ENCODE measurements around the gene BHLHA15. TPM values are rescaled to one million over a fixed set of nuclear protein-coding genes. Genes with fewer than 3 reads are reported as not detected.
A peak's percentile ranks its signal among the peaks of the same experiment; 100 is the strongest.

BHLHA15 gene
- total RNA-seq, 4 donors from 2014 or later = 0.81 TPM; not detected in 3

DNA sequence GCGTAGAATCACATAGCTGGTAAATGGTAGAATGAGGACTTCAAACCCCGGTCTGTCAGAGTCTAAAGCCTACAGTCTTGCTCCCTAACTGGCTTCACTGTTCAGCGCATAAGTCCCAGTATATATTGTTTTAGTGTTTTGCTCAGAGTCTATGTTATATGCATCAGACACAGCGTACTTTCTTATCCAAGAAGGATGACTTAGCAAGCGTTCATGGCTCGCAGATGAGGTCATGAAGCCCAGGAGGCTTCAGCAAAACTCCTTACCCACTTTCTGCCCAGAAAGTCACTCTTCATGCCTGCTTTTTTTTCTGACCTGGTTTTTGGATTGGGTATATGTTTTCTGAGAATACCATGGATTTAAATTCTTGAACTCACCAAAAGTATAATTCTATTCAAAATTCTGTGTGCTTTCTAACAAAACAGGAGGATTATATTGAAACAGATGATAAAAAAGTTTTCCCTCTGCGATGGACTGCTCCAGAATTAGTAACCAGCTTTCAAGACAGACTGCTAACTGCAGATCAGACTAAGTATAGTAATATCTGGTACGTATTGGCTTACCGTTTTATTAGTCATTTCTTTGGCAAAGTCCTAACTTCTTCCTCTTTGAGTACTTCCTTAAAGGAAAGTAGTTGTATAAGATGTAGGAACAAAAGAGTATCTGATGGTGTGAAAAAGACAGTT is 24.6 kb upstream of the BHLHA15 start:
- no peaks in the 10 kb centered on the region for H3K9me3 ChIP-seq
- TF ChIP-seq, protein P1, sequence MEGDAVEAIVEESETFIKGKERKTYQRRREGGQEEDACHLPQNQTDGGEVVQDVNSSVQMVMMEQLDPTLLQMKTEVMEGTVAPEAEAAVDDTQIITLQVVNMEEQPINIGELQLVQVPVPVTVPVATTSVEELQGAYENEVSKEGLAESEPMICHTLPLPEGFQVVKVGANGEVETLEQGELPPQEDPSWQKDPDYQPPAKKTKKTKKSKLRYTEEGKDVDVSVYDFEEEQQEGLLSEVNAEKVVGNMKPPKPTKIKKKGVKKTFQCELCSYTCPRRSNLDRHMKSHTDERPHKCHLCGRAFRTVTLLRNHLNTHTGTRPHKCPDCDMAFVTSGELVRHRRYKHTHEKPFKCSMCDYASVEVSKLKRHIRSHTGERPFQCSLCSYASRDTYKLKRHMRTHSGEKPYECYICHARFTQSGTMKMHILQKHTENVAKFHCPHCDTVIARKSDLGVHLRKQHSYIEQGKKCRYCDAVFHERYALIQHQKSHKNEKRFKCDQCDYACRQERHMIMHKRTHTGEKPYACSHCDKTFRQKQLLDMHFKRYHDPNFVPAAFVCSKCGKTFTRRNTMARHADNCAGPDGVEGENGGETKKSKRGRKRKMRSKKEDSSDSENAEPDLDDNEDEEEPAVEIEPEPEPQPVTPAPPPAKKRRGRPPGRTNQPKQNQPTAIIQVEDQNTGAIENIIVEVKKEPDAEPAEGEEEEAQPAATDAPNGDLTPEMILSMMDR (IDR thresholded peaks at IDR 0.05) = no peak
- TF ChIP-seq EP300 (IDR thresholded peaks at IDR 0.05) = no peak
- TF ChIP-seq POLR2AphosphoS5 (IDR thresholded peaks at IDR 0.05) = no peak
- TF ChIP-seq POLR2A (IDR thresholded peaks at IDR 0.05) = no peak
- ATAC-seq = no peak
- no peak overlapping the region for H3K4me3 ChIP-seq
- H3K27ac ChIP-seq = peak overlapping the region in 3 of 4 donors; percentile 28 to 63 (median 38)
- H3K36me3 ChIP-seq = peaks cover 0 to 38% of the 10 kb centered on the region in 2 donors
- 35 to 47% methylated on average over 7 to 8 of the region's 9 CpGs for WGBS, 2 donors (ENCODE audit: low coverage in 1 of 2)
- H3K27me3 ChIP-seq = no peaks in the 10 kb centered on the region
- peaks cover 0 to 3% (median 0%) of the 10 kb centered on the region in 3 donors for H3K4me1 ChIP-seq

DNA sequence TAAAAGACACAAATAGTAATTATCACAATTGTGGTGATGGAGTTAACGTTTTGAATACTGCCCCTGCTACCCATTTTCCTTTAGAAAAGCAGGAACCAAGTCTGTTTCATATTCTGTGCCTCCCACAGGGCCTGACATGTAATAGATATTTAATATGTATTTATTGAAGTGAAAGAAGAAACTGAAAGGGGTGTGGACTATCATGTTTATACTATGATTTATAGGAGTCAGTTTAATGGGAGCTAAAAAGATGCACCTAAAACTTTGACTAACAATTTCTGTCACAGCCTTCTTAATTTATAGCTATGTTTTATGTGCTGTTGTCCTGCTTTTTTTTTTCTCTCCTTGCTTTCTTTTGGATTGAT is 24.1 kb upstream of the BHLHA15 start:
- Histone ChIP-seq H3K9me3 (no peaks in the 10 kb centered on the region), H3K27me3 (no peaks in the 10 kb centered on the region), H3K27ac (peak overlapping the region in 3 of 4 donors; percentile 28 to 63 (median 38)), H3K4me1 (peaks cover 0 to 3% (median 0%) of the 10 kb centered on the region in 3 donors), H3K36me3 (peaks cover 0 to 43% of the 10 kb centered on the region in 2 donors), H3K4me3 (no peak overlapping the region)
- WGBS, 2 donors (ENCODE audit: low coverage in 1 of 2) = 18 to 54% methylated on average over 1 of the region's 1 CpG
- ATAC-seq = no peak
- TF ChIP-seq, protein P1 (IDR thresholded peaks at IDR 0.05) = no peak
- no peak for TF ChIP-seq EP300 (IDR thresholded peaks at IDR 0.05)
- TF ChIP-seq POLR2A (IDR thresholded peaks at IDR 0.05) = no peak
- no peak for TF ChIP-seq POLR2AphosphoS5 (IDR thresholded peaks at IDR 0.05)

DNA sequence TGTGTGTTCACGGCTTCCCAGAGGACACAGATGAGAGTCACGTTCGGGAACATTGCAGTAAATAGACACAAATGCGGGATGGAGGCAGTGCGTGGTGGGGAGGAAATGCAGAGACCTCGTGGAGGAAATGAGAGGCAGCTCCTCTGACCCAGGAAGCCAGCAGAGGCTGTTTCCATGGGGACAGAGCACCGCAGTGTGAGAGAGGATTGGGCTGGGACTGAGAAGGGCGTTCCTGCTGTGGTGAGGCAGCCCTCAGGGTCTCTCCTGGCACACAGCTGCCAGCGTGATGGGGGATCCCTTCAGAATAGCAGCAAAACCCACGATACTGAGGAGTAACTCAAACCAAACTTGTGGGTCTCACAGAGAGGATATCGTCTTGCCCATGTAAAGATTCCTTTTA is 21.7 kb upstream of the BHLHA15 start:
- Histone ChIP-seq H3K4me3 (no peak overlapping the region), H3K4me1 (peaks cover 0 to 3% (median 0%) of the 10 kb centered on the region in 3 donors), H3K9me3 (no peaks in the 10 kb centered on the region), H3K36me3 (peaks cover 0 to 68% of the 10 kb centered on the region in 2 donors), H3K27ac (no peak overlapping the region), H3K27me3 (no peaks in the 10 kb centered on the region)
- no peak for ATAC-seq
- WGBS, 2 donors (ENCODE audit: low coverage in 1 of 2) = 95 to 100% methylated on average over 2 to 6 of the region's 11 CpGs
- TF ChIP-seq EP300 (IDR thresholded peaks at IDR 0.05) (no peak), POLR2A (IDR thresholded peaks at IDR 0.05) (no peak), POLR2AphosphoS5 (IDR thresholded peaks at IDR 0.05) (no peak)
- TF ChIP-seq, protein P1 (IDR thresholded peaks at IDR 0.05) = no peak

DNA sequence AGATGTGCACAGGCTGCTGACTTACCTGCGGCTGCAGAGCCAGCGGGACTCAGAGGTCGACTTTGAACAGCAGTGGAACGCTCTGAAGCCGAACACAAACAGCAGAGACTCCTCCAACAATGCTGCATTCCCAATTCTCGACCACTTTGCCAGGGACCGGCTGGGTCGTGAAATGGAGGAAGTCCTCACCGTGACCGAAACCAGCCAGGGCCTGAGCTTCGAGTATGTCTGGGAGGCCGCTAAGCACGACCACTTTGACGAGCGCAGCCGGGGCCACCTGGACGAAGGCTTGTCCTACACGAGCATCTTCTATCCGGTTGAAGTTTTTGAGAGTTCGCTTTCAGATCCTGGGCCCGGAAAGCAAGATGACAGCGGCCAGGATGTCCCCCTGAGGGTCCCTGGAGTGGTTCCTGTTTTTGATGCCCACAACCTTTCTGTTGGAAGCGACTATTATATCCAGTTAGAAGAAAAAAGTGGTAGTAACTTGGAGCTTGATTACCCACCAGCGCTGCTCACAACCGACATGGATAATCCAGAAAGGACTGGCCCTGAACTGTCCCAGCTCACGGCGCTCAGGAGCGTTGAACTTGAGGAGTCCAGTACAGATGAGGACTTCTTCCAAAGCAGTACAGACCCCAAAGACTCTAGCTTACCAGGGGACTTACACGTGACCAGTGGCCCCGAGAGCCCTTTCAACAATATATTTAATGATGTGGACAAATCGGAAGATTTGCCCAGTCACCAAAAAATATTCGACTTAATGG is 19.4 kb upstream of the BHLHA15 start:
- ATAC-seq = no peak
- peaks cover 0 to 91% of the 10 kb centered on the region in 2 donors for H3K36me3 ChIP-seq

More for the DNA sequence above, 19.4 kb upstream of the BHLHA15 start:
- no peak for TF ChIP-seq POLR2AphosphoS5 (IDR thresholded peaks at IDR 0.05)
- TF ChIP-seq, protein P1 (IDR thresholded peaks at IDR 0.05) = no peak
- no peaks in the 10 kb centered on the region for H3K27me3 ChIP-seq
- no peaks in the 10 kb centered on the region for H3K9me3 ChIP-seq
- no peaks in the 10 kb centered on the region for H3K4me1 ChIP-seq
- WGBS, 2 donors (ENCODE audit: low coverage in 1 of 2) = 84 to 94% methylated on average over 14 to 19 of the region's 32 CpGs
- H3K4me3 ChIP-seq = no peak overlapping the region
- H3K27ac ChIP-seq = no peak overlapping the region

All from gastroesophageal sphincter (tissue), 4 donors.